Lower leg skin (tissue), 3 donors: ENCODE data around the gene CZIB.

ENCODE experiments used
- POLR2A ChIP-seq, 2 donors: fragments of 450-650 bp; IDR thresholded peaks; one replicate each; pipeline ENCODE4 v1.6.1; 2016 to 2017; ENCODE audit warnings: antibody characterized with exemption in 2 of 2, mild to moderate bottlenecking in 1 of 2, moderate library complexity in 1 of 2
- TF ChIP-seq, protein P1 (sequence below), 3 donors: fragments of 450-650 bp; IDR thresholded peaks; one replicate each; pipeline ENCODE4 v1.5.1; 2016; ENCODE audit warnings: antibody characterized with exemption in 3 of 3, mild to moderate bottlenecking in 3 of 3, moderate library complexity in 2 of 3

DNA sequence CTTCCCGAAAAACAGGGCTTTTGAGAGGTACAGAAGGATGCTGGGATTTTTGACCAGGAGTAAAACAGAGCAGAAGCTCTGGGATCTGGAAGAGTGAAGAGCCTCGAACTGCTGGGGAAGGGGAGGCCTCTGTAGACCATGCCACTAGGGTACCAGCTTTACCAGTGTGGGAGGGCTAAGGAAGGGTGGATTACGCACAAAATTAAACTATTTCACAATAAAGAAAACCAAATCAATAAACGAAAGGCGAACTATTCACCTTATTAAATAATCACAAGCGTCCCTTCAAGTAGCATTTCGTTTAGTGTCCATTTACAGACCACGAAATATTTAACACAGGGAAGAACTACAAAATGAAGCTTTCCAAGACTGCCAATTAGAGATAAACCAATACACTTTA, 723 bp downstream of the CZIB start:
- TF ChIP-seq, protein P1, sequence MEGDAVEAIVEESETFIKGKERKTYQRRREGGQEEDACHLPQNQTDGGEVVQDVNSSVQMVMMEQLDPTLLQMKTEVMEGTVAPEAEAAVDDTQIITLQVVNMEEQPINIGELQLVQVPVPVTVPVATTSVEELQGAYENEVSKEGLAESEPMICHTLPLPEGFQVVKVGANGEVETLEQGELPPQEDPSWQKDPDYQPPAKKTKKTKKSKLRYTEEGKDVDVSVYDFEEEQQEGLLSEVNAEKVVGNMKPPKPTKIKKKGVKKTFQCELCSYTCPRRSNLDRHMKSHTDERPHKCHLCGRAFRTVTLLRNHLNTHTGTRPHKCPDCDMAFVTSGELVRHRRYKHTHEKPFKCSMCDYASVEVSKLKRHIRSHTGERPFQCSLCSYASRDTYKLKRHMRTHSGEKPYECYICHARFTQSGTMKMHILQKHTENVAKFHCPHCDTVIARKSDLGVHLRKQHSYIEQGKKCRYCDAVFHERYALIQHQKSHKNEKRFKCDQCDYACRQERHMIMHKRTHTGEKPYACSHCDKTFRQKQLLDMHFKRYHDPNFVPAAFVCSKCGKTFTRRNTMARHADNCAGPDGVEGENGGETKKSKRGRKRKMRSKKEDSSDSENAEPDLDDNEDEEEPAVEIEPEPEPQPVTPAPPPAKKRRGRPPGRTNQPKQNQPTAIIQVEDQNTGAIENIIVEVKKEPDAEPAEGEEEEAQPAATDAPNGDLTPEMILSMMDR (IDR thresholded peaks at IDR 0.05) = no peak
- no peak for TF ChIP-seq POLR2A (IDR thresholded peaks at IDR 0.05)
